DMS 273 treated with DMSO at 0.1 percent for 48 hours (cell line): ENCODE measurements around the gene CFAP97D1.
"Not testable (repeated sequence)": the region's sequence is repeated elsewhere in the genome, so short reads cannot be mapped to it uniquely, and the experiment has no call there.

Experiments
- DNase-seq: peaks from one replicate; lab custom pipeline; 2025; lab: John Stamatoyannopoulos, UW

CFAP97D1 gene

GRCh38 chr17:43768382-43768781 is 11.9 kb upstream of the CFAP97D1 start:
- DNase-seq: no peak

DNA sequence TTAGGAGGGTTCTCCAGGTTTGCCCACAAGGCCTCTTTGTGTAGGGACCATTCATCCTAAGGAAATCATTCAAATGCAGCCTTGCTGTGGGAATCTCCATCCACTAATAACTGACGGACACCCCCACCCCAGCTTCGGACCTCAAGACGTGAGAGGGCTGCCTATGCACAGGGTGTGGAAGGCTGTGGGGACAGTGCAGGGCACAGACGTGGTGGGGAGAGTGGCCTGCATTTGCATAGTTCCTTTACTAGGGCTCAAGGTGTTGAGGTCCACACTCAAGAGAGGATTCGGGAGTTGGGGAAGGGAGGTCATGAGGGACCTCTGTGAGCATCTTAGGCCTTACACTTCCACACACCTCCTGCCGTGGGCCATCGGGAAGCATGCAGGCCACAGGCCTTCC is 11.3 kb upstream of the CFAP97D1 start:
- DNase-seq: no peak

DNA sequence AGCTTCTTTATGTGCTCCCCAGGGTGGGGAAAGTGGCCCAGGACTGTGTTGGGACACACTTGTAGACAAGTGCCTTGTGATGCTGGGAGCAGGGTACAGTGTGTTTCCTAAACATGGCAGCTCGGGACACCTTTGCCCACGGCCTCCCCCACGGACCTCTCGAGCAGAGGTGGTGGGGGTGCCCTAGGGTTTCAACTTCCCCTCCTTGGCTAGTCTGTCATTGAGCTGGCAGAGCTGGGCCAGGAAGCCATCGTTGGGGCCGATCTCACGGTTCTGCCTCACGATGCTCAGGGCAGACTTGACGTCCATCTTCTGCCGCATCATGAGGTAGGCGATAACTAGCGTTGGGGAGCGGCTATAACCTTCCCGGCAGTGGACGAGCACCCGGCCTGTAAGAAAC is 10.8 kb upstream of the CFAP97D1 start:
- DNase-seq: no peak

DNA sequence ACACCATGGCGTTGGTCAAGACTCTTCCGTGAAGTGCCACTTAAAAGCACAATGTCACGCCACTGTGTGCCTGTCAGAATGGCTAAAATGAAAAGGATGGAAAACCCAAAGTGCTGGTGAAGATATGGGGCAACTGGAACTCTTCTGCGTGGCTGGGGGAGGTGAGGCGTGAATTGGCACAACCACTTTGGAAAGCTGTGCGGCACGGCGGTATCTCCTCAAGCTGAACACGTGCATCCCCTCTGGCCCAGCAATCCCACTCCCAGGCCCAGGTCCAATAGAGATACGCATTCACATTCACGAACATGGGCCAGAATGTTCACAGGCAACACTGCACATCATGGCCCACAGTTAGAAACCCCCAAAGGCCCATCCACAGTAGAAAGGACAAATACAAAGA is 10.4 kb upstream of the CFAP97D1 start:
- DNase-seq: no peak

DNA sequence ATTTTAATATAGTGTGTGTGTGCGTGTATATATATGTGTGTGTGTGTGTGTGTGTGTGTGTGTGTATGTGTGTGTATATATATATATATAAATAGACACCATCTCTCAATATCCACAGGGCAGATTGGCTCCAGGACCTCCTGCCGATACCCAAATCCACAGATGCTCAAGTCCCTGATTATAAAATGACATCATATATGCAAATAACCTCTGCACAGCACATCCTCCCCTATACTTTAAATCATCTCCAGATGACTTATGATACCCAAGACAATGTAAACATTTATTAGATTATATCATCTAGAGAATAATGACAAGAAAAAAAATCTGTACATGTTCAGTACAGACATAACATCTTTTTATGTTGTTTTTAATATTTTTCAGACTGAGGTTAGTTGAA is 9.3 kb upstream of the CFAP97D1 start:
- no peak for DNase-seq

- no peak for DNase-seq
Measured at GRCh38 chr17:43771463-43771862, 8.8 kb upstream of the CFAP97D1 start.

DNA sequence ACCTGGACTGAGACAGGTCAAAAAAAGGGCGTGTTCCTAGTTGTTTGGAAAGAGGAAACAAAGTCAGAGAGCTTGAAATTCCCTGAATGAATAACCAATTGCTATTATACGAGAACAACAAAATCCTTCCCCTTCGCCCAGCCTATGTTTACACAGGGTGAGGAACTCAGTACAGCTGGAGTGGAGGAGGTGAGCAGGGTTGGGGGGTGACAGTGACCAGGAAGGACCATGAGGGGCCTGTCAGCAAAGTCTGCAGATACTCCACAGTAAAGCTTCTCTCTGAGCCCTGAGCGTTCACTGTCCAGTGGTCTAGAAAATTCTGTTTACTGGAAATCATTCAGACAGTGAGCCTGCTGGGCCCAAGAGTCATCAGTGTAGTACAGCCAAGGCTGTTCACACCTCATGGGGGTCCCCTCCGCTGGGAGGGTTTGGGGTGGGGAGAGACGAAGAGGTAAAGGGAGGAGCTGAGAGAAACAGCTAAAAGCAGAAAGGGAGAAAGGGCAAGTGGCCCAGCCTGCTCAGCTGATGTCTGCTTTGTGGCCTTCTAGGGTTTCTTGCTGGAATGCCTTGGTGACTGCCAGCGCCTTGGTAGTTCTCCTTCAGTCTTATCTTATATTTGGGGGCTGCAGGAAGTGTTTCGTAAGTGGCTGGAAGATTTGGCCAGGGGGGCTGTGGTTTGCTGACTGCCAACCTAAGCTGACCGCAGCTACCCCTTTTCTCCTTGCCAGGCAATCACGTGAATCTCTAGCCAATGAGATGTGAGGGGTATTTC is 7.2 kb upstream of the CFAP97D1 start:
- DNase-seq: no peak

DNA sequence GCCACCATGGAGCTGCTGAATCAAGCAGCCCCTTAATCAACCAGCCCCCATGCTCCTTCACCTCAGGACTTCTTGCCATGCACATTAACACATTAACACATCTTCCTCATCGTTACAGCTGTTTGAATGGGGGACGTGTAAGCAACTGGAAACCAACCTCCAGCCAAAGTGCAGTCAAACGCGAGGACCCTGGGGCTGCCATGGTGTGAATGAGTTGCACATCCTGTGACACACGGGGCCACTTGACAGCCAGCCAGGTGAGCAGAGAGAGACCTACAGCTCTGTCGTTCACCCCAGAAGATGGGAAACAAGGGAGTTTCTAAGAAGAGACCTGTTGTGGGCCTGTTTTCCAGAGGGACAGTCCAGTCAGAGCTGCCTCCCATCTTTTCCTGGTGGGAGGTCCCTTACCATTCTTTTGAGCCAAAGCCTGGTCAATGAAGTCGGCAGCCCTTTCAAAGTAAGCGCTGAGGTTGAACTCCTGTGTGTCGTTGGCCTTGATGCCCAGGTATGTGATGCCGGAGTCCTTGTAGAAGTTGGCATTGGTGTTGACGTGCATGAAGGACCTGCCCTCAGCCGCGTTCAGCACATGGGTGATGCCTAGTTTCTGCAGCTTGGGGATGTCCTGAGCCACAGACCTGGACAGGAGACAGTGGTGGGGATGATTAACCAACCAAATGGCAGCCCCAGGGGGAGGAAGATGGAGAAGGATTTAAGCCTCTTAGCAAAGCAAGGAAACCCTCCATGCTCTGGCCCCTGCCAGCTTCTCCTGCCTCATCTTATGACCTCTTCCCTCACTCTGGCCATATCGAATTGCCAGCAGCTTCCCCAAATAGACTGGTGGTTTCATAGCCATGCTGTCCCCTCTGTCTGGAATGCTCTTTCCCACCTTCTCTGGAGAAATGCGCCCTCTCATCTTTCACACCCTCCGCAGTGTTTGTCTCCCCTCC is 5.7 kb upstream of the CFAP97D1 start:
- no peak for DNase-seq

GRCh38 chr17:43778337-43779144 is 1.7 kb upstream of the CFAP97D1 start, which contains the start of gene DUSP3:
DUSP3 (minus strand) TSS chr17:43778977; CDS start chr17:43778924, 53 bp downstream.
- DNase-seq: peak; percentile 19

DNA sequence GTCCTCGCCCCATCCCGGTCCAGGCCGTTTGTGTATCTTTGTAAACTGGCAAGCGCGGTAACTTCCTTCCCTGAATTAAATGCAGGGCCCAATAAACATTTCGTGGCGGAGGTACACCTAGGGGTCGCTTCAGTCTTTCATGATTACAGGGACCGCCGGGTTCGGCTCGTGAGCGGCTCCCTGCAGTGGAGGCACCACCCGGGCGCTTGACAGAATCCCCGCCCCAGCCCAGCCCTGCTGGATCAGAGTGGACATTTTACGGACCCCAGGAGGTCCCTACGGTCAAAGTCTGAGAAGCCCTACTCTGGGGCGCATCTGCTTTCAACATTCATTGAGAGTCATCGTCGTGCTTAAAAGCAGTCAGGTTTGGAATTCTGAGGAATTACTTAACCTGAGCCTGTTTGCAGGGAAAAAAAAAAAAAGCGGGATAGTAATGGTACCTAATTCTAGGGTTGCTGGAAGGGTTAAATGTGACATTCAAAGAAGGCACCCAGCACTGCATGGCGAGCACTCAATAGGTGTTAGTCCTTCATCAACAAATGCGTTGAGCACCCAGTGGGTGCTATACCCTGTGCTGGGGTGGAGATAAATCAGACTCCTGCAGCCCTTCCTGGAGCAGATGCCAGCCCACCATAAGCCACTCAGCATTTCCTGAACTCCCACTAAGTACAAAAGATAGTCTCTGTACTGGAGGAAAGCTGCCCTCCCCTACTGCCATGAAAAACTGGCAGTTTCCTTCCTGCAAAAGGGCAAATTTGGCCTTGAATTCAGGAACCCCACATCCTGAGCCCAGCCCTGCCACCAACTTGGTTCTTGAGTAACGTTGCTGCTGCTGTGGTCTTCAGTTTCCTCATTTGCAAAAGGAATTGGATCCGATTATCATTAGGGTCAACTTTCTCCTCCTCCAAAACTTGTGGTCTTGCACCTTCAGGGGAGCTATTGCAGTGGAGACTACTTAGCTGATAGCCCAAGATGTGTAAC is 800 bp upstream of the CFAP97D1 start:
- peak; percentile 35 for DNase-seq

DNA sequence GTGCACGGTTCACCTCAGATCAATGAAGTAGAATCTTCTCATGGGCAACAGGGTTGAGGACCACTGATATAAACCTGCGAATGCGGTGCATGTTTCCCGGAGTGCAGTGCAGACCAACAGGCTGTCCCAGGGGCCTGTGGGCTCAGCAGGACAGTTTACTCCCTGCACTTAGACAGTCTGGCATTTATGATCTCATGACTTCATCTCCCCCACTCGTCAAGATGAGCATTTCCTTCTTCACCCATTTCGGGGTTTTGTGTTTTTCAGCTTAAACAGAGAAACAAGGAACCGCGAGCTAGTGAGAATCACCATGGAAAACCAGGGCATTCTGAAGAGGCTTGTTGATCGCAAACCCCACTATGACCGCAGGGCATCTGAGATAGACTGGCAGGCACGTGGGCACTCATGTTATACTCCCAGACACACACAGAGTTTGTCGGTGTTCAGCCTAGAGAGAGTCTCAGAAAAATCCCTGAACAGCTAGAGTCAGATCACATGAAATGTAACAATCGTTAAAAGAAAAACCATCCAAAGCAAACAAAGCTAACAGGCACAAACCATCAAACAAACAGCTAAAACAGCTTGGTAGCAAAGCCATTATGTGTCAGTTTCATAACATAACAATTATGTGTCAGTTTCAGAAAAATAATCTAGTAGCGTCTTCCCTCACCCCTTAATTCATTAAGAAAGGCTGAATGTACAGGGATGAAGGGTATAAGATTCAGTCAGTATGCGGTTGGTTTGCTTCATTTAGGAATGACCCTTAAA is 2.9 kb downstream of the CFAP97D1 start:
- DNase-seq: no peak

DNA sequence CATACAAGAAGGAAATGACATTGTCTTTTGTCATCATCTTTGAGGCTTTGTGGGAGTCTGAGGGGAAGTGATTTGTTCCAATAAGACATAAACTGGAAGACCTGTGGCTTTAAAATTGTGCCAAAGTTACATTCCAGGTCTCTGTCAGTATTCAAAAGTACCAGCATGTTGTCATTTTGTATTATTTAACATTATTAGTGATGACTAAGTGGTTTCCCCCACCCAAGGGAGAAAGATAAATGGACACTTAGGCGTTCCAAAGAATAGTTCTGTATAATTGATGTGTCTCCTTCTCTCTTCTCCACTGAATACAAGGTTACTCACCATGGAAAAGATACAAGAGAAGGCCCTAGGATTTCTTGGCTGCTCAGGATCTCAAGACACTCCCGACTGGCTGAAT is 3.8 kb downstream of the CFAP97D1 start:
- no peak for DNase-seq

- no peak for DNase-seq
Measured at GRCh38 chr17:43784628-43785101, 4.4 kb downstream of the CFAP97D1 start.

GRCh38 chr17:43787728-43788127 is 7.5 kb downstream of the CFAP97D1 start:
- DNase-seq: no peak

DNA sequence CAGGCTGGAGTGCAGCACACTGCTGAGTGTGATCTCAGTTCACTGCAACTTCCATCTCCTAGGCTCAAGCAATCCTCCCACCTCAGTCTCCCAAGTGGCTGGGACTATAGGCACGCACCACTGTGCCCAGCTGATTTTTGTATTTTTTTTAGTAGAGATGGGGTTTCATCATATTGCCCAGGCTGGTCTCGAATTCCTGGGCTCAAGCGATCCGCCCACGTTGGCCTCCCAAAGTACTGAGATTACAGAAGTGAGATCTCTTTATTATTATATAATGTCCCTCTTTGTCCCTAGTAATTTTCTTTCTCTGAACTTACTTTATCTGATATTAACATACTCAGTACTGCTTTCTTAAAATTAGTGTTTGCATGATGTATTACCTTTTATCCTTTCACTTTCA is 8.3 kb downstream of the CFAP97D1 start:
- DNase-seq: no peak

DNA sequence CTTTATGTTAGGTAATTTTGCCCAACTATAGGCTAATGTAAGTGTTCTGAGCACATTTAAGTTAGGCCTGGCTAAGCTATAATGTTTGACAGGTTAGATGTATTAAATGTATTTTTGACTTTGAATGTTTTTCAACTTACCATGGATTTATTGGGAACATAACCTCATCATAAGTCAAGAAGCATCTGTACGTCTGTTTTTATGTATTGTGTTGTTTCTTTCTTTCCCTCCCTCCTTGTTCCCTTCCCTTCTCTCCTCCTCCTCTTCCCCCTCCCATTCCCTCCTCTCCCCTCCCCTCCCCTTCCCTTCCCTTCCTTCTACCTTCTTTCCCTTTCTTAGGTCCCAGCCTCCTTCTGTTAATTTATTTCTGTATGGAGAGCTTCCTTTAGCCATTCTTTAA is 9.2 kb downstream of the CFAP97D1 start:
- DNase-seq: no peak

DNA sequence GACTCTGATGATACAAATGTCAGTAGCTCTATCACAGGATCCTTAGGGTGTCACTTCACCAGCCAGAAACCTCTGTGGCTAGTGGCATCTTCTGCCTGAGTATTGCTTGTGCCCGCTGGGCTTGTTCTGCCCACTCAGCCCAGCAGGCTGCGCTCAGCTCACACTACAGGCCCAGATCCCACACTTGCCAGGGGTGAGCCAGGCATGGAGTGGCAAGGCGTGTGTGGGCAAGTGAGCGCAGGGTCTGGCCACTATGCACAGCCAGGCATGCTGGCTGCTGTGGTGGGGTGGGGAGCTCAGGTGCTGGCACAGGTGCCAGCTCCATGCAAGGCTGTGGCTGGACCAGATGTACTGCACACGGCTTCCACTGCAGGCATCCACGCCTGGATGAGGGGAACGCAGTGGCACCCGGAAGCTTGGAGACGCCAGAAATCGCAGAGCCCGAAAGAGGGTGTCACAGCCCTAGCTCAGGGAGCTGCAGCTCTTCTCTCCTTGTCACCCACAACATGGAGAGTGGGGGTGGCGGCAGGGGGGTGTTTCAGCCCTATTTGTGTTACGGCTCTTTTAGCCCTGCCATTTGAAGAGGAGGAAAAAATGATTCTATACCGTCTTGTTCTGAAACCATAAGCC is 10.2 kb downstream of the CFAP97D1 start:
- no peak for DNase-seq

GRCh38 chr17:43791589-43791988 is 11.4 kb downstream of the CFAP97D1 start:
- peak; percentile 91 for DNase-seq

DNA sequence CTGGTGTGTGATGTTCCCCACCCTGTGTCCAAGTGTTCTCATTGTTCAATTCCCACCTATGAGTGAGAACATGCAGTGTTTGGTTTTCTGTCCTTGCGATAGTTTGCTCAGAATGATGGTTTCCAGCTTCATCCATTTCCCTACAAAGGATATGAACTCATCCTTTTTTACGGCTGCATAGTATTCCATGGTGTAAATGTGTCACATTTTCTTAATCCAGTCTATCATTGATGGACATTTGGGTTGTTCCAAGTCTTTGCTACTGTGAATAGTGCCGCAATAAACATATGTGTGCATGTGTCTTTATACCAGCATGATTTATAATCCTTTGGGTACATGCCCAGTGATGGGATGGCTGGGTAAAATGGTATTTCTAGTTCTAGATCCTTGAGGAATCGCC is 12.4 kb downstream of the CFAP97D1 start:
- not testable (repeated sequence) for DNase-seq

- DNase-seq: not testable (repeated sequence)
Measured at GRCh38 chr17:43798024-43798423, 17.8 kb downstream of the CFAP97D1 start.
